HEK293T (cell line): ENCODE measurements around the gene GOPC.
A peak's percentile ranks its signal among the peaks of the same experiment; 100 is the strongest.

ENCODE experiments used
- CTCF ChIA-PET: fragments of 350-600 bp; formaldehyde crosslinking; extraction: SDS; loops from one replicate; lab custom pipeline; 2021; ENCODE audit warnings: antibody characterized with exemption, inconsistent platforms; lab: Yijun Ruan, JAX
- POLR2A ChIA-PET: fragments of 350-600 bp; formaldehyde crosslinking; extraction: SDS; loops from one replicate; lab custom pipeline; 2020; ENCODE audit warnings: antibody characterized with exemption, inconsistent platforms; lab: Yijun Ruan, JAX
- DNase-seq: peaks from one replicate; pipeline ENCODE4 v3.0.0; 2012; ENCODE audit warnings: mixed read lengths; ENCODE audit errors: extremely low spot score
- ARNT ChIP-seq: fragments of 450-650 bp; IDR thresholded peaks from 2 replicates; pipeline ENCODE4 v1.6.1; 2017; ENCODE audit warnings: mild to moderate bottlenecking
- BHLHE40 ChIP-seq: fragments of 450-650 bp; IDR thresholded peaks from 2 replicates; pipeline ENCODE4 v1.6.1; 2016; ENCODE audit warnings: mild to moderate bottlenecking, moderate library complexity, borderline replicate concordance
- CTBP1 ChIP-seq: fragments of 450-650 bp; IDR thresholded peaks from 2 replicates; pipeline ENCODE4 v1.6.1; 2016; ENCODE audit warnings: borderline replicate concordance
- ELF4 ChIP-seq: fragments of 450-650 bp; IDR thresholded peaks from 2 replicates; pipeline ENCODE4 v1.6.1; 2017; ENCODE audit warnings: antibody characterized with exemption
- FOXA1 ChIP-seq: fragments of 450-650 bp; IDR thresholded peaks from 2 replicates; pipeline ENCODE4 v1.6.1; 2016; ENCODE audit warnings: mild to moderate bottlenecking
- FOXK2 ChIP-seq: fragments of 450-650 bp; IDR thresholded peaks from 2 replicates; pipeline ENCODE4 v1.6.1; 2016; ENCODE audit warnings: mild to moderate bottlenecking
- FOXM1 ChIP-seq: fragments of 450-650 bp; IDR thresholded peaks from 2 replicates; pipeline ENCODE4 v1.6.1; 2017; ENCODE audit warnings: mild to moderate bottlenecking, borderline replicate concordance
- HDGF ChIP-seq: fragments of 450-650 bp; IDR thresholded peaks from 2 replicates; pipeline ENCODE4 v1.6.1; 2017; ENCODE audit warnings: antibody characterized with exemption, borderline replicate concordance
- L3MBTL2 ChIP-seq: fragments of 450-650 bp; conservative IDR thresholded peaks from 2 replicates; pipeline ENCODE4 v1.6.1; 2016; ENCODE audit warnings: mild to moderate bottlenecking
- LEF1 ChIP-seq: fragments of 450-650 bp; IDR thresholded peaks from 2 replicates; pipeline ENCODE4 v1.6.1; 2017; ENCODE audit warnings: mild to moderate bottlenecking, borderline replicate concordance
- NFRKB ChIP-seq: fragments of 450-650 bp; IDR thresholded peaks from 2 replicates; pipeline ENCODE4 v1.6.1; 2016; ENCODE audit warnings: mild to moderate bottlenecking, moderate library complexity
- SP1 ChIP-seq: fragments of 450-650 bp; IDR thresholded peaks from 2 replicates; pipeline ENCODE4 v1.6.1; 2017
- SUZ12 ChIP-seq: fragments of 450-650 bp; IDR thresholded peaks from 2 replicates; pipeline ENCODE4 v1.6.1; 2016; ENCODE audit warnings: mild to moderate bottlenecking
- TARDBP ChIP-seq: fragments of 450-650 bp; IDR thresholded peaks from 2 replicates; pipeline ENCODE4 v1.6.1; 2016
- ZNF384 ChIP-seq: fragments of 450-650 bp; IDR thresholded peaks from 2 replicates; pipeline ENCODE4 v1.6.1; 2016
- TF ChIP-seq, protein P1 (sequence below): fragments of 450-650 bp; IDR thresholded peaks from 2 replicates; pipeline ENCODE4 v1.6.1; 2016

GOPC gene

DNA sequence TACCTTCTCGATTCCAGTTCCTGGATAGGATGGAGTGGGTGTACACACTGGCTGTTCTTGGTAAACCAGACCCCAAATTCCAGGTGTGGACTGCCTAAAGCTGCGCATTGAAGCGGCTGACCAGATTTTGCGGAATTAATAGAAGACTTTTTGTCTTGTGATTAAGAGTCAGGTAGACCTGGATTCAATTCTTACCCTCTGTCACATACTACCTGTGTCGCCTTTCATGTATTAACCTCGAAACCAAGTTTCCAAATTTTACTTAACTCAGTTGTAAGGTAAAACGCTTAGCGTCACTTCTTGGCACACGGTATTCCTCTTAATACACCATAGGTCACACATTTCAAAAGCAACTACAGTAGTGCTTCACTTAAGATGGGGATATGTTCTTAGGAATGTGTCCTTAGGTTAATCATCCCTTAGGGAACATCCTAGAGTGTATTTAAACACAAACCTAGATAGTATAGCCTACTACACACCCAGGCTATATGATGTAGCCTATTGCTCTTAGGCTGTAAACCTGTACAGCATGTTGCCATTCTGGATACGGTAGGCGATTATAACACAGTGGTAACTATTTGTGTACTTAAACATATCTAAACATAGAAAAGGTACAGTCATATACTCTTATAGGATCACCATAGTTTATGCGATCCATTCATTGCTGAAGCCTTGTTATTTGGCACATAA is 733 bp upstream of the GOPC start:
- DNase-seq = no peak
- TF ChIP-seq ARNT = no peak
- no peak for TF ChIP-seq FOXA1
- TF ChIP-seq FOXK2 = no peak
- no peak for TF ChIP-seq TARDBP
- TF ChIP-seq CTBP1 = no peak
- TF ChIP-seq ZNF384 = no peak
- POLR2A ChIA-PET = interaction anchor here (0.6 to 2.5 kb wide), 21 partner anchors 10 to 680 kb away, joined by 3 to 14 read pairs (median 4); partner anchors contain the start of gene ROS1
- CTCF ChIA-PET = interaction anchor here (1.1 to 2.0 kb wide), 2 partner anchors 19 to 153 kb away, joined by 4 to 11 read pairs; no protein-coding TSS in a partner anchor

GRCh38 chr6:117601811-117602150 is 530 bp downstream of the GOPC start:
- ChIA-PET POLR2A (interaction anchor here (0.8 to 2.5 kb wide), 14 partner anchors 8 to 176 kb away, joined by 3 to 14 read pairs (median 4); partner anchors contain the start of gene ROS1), CTCF (interaction anchor here (1.1 kb wide), 1 partner anchor 169 kb away, joined by 3 read pairs; no protein-coding TSS in a partner anchor)
- TF ChIP-seq CTBP1 = no peak
- no peak for TF ChIP-seq L3MBTL2
- no peak for TF ChIP-seq ELF4
- TF ChIP-seq FOXA1 = no peak
- no peak for TF ChIP-seq ARNT
- no peak for TF ChIP-seq BHLHE40
- no peak for TF ChIP-seq NFRKB
- TF ChIP-seq HDGF = no peak
- TF ChIP-seq, protein P1, sequence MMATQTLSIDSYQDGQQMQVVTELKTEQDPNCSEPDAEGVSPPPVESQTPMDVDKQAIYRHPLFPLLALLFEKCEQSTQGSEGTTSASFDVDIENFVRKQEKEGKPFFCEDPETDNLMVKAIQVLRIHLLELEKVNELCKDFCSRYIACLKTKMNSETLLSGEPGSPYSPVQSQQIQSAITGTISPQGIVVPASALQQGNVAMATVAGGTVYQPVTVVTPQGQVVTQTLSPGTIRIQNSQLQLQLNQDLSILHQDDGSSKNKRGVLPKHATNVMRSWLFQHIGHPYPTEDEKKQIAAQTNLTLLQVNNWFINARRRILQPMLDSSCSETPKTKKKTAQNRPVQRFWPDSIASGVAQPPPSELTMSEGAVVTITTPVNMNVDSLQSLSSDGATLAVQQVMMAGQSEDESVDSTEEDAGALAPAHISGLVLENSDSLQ = no peak
- no peak for TF ChIP-seq LEF1
- TF ChIP-seq SUZ12 = no peak
- no peak for TF ChIP-seq FOXM1
- DNase-seq = no peak

DNA sequence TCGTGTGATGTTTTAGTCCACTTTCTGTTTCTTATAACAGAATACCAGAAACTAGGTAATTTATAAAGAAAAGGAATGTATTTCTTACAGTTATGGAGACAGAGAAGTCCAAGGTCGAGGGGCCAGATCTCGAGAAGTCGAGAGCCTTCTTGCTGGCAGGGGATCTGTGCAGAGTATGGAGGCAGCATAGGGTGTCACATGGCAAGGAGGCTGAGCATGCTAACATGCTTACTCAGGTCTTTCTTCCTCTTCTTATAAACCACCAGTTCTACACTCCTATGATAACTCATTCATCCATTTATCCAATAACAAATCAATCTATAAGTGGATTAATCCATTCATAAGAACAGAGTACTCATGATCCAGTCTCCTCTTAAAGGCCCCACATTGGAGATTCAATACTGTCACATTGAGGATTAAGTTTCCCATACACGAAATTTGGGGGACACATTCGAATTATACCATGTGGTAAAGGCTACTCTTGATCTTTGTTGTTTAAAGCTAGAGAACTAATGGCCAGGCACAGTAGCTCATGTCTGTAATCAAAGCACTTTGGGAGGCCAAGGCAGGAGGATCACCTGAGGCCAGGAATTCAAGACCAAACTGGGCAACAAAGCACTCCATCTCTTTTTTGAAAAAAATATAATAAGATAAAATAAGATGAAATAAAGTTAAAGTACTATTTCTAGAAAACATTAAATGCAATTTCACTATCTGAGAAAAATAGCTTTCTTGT is 2.1 kb downstream of the GOPC start:
- DNase-seq = no peak
- ChIA-PET CTCF (interaction anchor here (0.6 to 1.6 kb wide), 2 partner anchors 25 to 151 kb away, joined by 3 read pairs; no protein-coding TSS in a partner anchor), POLR2A (interaction anchor here (1.0 kb wide), 1 partner anchor 117 kb away, joined by 3 read pairs; the partner anchor contains the start of gene DCBLD1)
- TF ChIP-seq L3MBTL2 (peak; percentile 49), NFRKB (no peak)

DNA sequence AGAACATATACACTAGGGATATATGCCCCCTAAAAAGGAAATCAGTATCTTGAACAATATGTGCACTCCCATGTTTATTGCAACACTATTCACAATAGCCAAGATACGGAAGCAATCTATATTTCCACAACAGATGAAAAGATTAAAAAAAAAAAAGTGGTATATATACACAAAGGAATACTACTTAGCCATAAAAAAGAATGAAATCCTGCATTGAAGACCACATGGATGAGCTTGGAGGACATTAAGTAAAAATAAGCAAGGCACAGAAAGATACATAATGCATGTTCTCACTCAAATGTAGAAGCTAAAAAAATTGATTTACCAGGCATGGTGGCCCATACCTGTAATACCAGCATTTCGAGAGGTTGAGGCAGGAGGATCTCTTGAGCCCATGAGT is 4.6 kb downstream of the GOPC start:
- no peak for DNase-seq
- ChIA-PET POLR2A (no interaction called here), CTCF (interaction anchor here (0.6 kb wide), 1 partner anchor 122 kb away, joined by 5 read pairs; no protein-coding TSS in a partner anchor)
- TF ChIP-seq TARDBP = no peak
- TF ChIP-seq, protein P1 = no peak
- no peak for TF ChIP-seq SP1
- TF ChIP-seq SUZ12 = no peak

- no peak for TF ChIP-seq NFRKB
- no peak for TF ChIP-seq SUZ12
- no peak for TF ChIP-seq HDGF
- TF ChIP-seq, protein P1 = no peak
- no peak for TF ChIP-seq CTBP1
- TF ChIP-seq BHLHE40 = no peak
- no peak for TF ChIP-seq FOXM1
- no peak for TF ChIP-seq LEF1
- no peak for DNase-seq
- CTCF ChIA-PET = no interaction called here
- POLR2A ChIA-PET = no interaction called here
Measured at GRCh38 chr6:117595099-117595923, 7.0 kb downstream of the GOPC start.
